ENCODE data around the gene SYT8. TPM values are rescaled to one million over a fixed set of nuclear protein-coding genes. Genes with fewer than 3 reads are reported as not detected.

The SYT8 gene
- total and polyA plus RNA-seq, 2 of the 8 experiments (the other 6 are each of a cell fraction or from before 2014, with no cell fraction given): not detected

DNA sequence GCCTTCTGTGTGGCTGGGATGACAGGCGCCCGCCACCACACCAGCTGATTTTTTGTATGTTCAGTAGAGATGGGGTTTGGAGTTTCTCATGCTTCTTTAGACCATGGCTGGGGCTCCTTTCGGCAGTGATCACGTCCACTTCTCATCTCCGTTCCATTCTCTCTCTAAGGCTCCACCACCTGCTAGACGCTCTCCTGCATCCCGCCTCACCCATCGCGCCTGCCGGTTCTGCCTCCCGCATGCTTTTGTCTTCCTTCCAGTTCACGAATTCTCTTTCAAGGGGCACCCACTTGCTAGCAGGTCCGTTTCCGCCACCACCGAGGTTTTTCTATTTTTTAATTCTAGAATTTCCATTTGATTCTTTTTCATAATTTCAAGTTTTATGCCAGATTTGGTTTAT lies 22.0 kb upstream of the SYT8 start:
- Histone ChIP-seq H3K23ac (ENCODE audit: insufficient read length) (no peak overlapping the region), H3K4me1 (replicated peaks in 1 of 4; ENCODE audit: control insufficient read depth in 3 of 4, insufficient read depth in 4 of 4, low read length in 3 of 4) (no peaks in the 10 kb centered on the region), H4K91ac (replicated peaks; ENCODE audit: insufficient read length, low read length) (no peak overlapping the region), H3K9me3 (ENCODE audit: insufficient read depth in 2 of 2, low read depth in 1 of 2, low read length in 1 of 2) (peaks cover 3 to 4% of the 10 kb centered on the region in 2 experiments; a peak in 1 of 4 replicates), H3K4ac (replicated peaks; ENCODE audit: insufficient read length, low read depth, low read length) (no peak overlapping the region), H2BK5ac (ENCODE audit: low read depth, low read length) (no peak overlapping the region), H3K27me3 (replicated peaks in 1 of 4; ENCODE audit: control insufficient read depth in 3 of 4, extremely low read depth in 1 of 4, insufficient read depth in 3 of 4, low read length in 3 of 4) (no peaks in the 10 kb centered on the region; a peak in 1 of 7 replicates), H2BK20ac (ENCODE audit: low read length) (no peak overlapping the region), H4K5ac (ENCODE audit: insufficient read length, low read depth, low read length) (no peak overlapping the region), H3K79me2 (ENCODE audit: control insufficient read depth in 1 of 2, insufficient read depth in 2 of 2, low read length in 2 of 2) (no peaks in the 10 kb centered on the region), H3K14ac (ENCODE audit: insufficient read length) (no peak overlapping the region), H2AK5ac (ENCODE audit: low read depth, low read length) (no peak overlapping the region), H3K9ac (replicated peaks in 1 of 4; ENCODE audit: extremely low read depth in 1 of 4, low read depth in 3 of 4, low read length in 3 of 4) (no peak overlapping the region), H2BK12ac (ENCODE audit: low read depth, low read length) (no peak overlapping the region), H2BK15ac (ENCODE audit: low read length) (no peak overlapping the region), H3K36me3 (ENCODE audit: control insufficient read depth in 2 of 4, insufficient read depth in 4 of 4, low read length in 3 of 4) (no peaks in the 10 kb centered on the region), H2AFZ (ENCODE audit: low read length) (no peak overlapping the region), H3K79me1 (ENCODE audit: low read depth, low read length) (no peaks in the 10 kb centered on the region), H3K56ac (replicated peaks; ENCODE audit: insufficient read length, low read depth, low read length) (no peak overlapping the region), H3K4me3 (ENCODE audit: extremely low read depth in 1 of 4, insufficient read depth in 2 of 4, low read depth in 3 of 4, low read length in 4 of 4) (no peak overlapping the region), H3K4me2 (ENCODE audit: insufficient read depth in 1 of 2, low read depth in 2 of 2, low read length in 2 of 2) (no peak overlapping the region), H3K23me2 (ENCODE audit: low read depth, low read length) (no peaks in the 10 kb centered on the region), H4K20me1 (replicated peaks in 1 of 2; ENCODE audit: control insufficient read depth in 1 of 2, insufficient read depth in 2 of 2, low read length in 2 of 2) (no peaks in the 10 kb centered on the region), H3K18ac (ENCODE audit: extremely low read depth, low read length) (no peak overlapping the region), H3K27ac (ENCODE audit: low read depth, low read length) (no peak overlapping the region), H2BK120ac (replicated peaks; ENCODE audit: low read depth, low read length) (no peak overlapping the region), H4K8ac (ENCODE audit: extremely low read depth, insufficient read depth, low read length) (no peak overlapping the region)
- DNase-seq (ENCODE audit: low read depth in 1 of 2, low spot score in 2 of 2): no peak
- CTCF ChIA-PET (ENCODE audit: partially characterized antibody): interaction anchor here (0.7 to 1.7 kb wide), 4 partner anchors 12 to 344 kb away, joined by 3 to 6 read pairs (median 4); no protein-coding TSS in a partner anchor
- FAIRE-seq: no peak
- 77% methylated on average over 15 of the region's 15 CpGs; no CpG with 5 or more reads in 1 of the 2 experiments for WGBS, 2 experiments (ENCODE audit: extremely low coverage in 1 of 2, insufficient coverage in 1 of 2, insufficient read length in 1 of 2, insufficient replicate concordance in 2 of 2, low coverage in 1 of 2, low lambda C conversion rate in 2 of 2, missing lambda C conversion rate in 1 of 2)
- POLR2A ChIA-PET (ENCODE audit: partially characterized antibody): no interaction called here
- no peak for TF ChIP-seq CHD1 (IDR thresholded peaks at IDR 0.05; ENCODE audit: low read depth, low read length)
- no peak for TF ChIP-seq TBP (IDR thresholded peaks at IDR 0.05; ENCODE audit: low read depth, low read length)
- TF ChIP-seq MAFK (IDR thresholded peaks at IDR 0.05; ENCODE audit: low read depth, low read length): no peak
- no peak for TF ChIP-seq HDAC6 (IDR thresholded peaks at IDR 0.05; ENCODE audit: low read depth, low read length)
- TF ChIP-seq RAD21 (IDR thresholded peaks at IDR 0.05 in 1 of 2, conservative IDR thresholded peaks at IDR 0.05 in 1 of 2; ENCODE audit: low read depth in 2 of 2, low read length in 2 of 2): no peak
- no peak for TF ChIP-seq CREB1 (IDR thresholded peaks at IDR 0.05)
- no peak for TF ChIP-seq ZNF274 (IDR thresholded peaks at IDR 0.05; ENCODE audit: borderline replicate concordance, extremely low read depth, low read length)
- TF ChIP-seq NRF1 (IDR thresholded peaks at IDR 0.05; ENCODE audit: low read depth, low read length): no peak
- TF ChIP-seq KDM4A (IDR thresholded peaks at IDR 0.05; ENCODE audit: low read depth, low read length, severe bottlenecking): no peak
- TF ChIP-seq PHF8 (conservative IDR thresholded peaks at IDR 0.05; ENCODE audit: low read depth, low read length): no peak
- TF ChIP-seq CTBP2 (IDR thresholded peaks at IDR 0.05; ENCODE audit: borderline replicate concordance, insufficient read depth, insufficient read length, low read length): no peak
- no peak for TF ChIP-seq TCF12 (IDR thresholded peaks at IDR 0.05; ENCODE audit: low read depth, low read length)
- no peak for TF ChIP-seq CBX8 (IDR thresholded peaks at IDR 0.05; ENCODE audit: borderline replicate concordance, low read depth, low read length)
- TF ChIP-seq SP4 (IDR thresholded peaks at IDR 0.05; ENCODE audit: low read length): no peak
- no peak for TF ChIP-seq RFX5 (IDR thresholded peaks at IDR 0.05; ENCODE audit: borderline replicate concordance, low read depth, low read length)
